OCI-M1 (cell line): ENCODE measurements around the gene SMIM26.
"Not testable (repeated sequence)": the region's sequence is repeated elsewhere in the genome, so short reads cannot be mapped to it uniquely, and the experiment has no call there.

Source experiments
- DNase-seq: peaks from one replicate; lab custom pipeline; 2025; lab: John Stamatoyannopoulos, UW

The SMIM26 gene

DNA sequence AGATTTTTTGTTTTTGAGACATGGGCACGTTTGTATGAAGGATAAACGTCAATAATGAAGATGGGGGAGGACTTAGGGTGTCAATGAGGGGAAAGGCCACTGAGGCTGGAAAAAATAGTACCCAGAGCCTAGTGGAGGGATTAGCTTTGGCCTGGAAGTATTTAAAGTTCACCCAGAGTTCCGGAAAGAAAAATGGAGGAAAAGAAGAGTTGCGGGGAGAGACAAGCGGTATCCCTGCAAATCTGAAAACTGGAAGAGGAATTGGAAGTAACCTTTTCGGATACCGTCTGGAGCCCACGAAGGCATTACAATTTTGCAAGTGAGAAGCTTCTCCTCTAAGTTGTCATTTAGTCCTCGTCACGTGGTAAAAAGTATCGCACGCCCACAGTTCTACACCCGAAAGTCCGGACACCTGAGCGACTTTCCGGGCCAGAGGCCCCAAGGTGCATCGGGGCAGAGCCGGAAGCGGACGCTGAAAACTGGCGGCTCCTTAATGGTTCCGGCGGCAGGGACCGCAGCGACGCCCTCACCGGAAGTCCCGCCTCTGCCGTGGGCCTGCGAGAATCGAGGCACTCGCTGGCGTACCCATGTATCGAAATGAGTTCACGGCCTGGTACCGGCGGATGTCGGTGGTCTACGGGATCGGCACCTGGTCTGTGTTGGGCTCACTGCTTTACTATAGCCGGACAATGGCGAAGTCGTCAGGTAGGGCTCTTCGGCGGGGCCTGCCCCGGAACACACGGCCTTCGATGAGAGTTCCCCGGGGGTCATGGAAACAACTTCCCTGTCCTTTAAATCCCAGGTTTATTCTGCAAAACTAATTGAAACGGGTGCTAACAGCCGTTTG is at the start of gene SMIM26:
TSS of gene SMIM26 (plus strand) at position 541 of the 847 bp plus-strand sequence. CDS start at position 588, 47 bp downstream.
- peak; percentile 96 for DNase-seq

DNA sequence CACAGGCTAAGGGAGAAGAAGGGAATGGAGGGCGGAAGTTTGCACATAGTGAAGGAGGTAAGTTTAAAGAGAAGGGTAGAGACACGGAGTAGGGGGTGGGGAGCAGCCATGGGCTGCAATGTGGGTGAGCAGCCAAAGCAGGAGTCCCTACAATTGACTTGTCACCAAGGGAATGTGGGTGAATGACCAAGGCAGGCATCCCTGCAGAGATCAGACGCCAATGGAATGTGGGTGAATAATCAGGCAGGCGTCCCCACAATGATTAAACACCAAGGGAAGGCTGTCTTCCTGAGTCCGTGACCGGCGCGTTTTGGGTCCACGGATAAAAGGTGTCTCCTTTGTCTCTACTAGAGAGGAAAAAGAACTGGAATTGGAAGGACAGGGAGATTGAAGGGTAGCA is 45.2 kb upstream of the SMIM26 start:
- not testable (repeated sequence) for DNase-seq

DNA sequence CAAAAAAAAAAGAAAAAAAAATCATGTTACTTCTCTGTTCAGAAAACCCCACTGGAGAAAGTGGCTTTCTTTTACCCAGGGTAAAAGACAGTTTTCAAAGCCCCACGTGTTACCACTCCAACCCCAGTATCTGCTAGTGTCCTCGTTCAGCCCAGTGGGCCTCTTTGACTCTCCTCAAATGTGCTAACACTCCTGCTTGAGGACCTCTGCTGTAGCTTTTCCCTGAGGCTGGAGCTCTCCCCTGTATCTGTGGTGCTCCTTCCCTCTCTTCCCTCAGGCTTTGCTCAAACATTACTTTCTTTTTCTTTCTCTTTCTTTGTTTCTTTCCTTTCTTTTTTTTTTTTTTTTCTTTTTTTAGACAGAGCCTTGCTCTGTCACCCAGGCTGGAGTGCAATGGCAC is 44.2 kb upstream of the SMIM26 start:
- DNase-seq: no peak

GRCh38 chr20:18524646-18525045 is 42.6 kb upstream of the SMIM26 start:
- DNase-seq: no peak

GRCh38 chr20:18526761-18527160 is 40.5 kb upstream of the SMIM26 start:
- DNase-seq: not testable (repeated sequence)

GRCh38 chr20:18527339-18527738 is 39.9 kb upstream of the SMIM26 start:
- no peak for DNase-seq

DNA sequence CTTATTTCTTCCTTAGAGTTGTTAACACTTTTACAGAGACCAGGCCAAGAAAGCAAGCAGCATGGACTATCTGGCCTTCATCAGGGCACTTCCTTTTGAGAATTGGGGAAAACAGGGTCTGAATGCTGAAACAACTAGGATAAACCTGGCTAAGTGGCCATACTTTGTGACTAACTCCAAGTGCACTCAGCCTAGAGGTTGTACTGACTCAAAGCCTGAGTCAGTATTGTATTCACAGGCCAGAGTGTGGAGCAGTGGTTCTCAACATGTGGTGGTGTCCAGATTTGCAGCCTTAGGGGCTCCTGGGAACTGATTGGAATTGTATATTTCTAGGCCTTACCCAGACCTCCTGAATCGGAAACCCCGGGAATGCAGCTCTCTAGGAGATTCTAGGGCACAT is 39.4 kb upstream of the SMIM26 start:
- DNase-seq: no peak

DNA sequence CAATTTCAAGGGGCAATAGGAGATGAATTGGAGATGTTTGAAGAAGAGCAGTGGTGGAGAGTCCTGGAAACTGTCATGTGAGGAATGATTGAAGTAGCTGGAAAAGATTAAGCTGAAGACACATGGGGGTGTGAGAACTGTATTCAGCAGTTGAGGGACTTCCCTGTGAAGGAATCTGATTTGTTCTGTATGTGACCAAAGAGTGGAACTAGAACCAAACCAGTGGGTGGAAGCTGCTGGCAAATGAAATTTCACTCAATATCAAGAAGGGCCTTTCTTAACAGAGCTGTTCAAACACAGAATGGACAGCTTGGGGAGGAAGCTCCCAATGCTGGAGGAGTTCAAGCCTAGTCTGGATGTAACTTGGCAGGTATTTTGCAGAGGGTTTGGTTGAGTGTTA is 38.2 kb upstream of the SMIM26 start:
- DNase-seq: no peak

DNA sequence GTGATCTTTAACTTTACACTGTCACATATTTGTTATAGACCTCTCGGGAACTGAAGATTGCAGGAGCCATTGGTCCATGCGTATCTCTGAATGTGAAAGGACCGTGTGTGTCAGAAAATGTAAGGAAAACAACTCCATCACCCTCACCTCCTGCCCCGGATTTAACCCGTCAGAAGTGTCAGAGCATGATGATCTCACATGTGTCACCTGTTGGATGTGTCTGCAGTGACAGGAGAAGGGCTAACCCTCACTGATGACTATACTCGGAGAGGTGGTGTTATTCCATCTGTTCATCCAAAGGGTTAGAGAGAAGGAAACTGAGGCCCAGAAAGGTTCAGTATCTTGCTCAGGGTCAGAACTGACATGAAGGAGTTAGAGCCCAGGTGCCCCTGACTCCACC is 34.6 kb upstream of the SMIM26 start:
- no peak for DNase-seq

- DNase-seq: no peak
These were observed 33.7 kb upstream of the SMIM26 start for GRCh38 chr20:18533491-18533890.

DNA sequence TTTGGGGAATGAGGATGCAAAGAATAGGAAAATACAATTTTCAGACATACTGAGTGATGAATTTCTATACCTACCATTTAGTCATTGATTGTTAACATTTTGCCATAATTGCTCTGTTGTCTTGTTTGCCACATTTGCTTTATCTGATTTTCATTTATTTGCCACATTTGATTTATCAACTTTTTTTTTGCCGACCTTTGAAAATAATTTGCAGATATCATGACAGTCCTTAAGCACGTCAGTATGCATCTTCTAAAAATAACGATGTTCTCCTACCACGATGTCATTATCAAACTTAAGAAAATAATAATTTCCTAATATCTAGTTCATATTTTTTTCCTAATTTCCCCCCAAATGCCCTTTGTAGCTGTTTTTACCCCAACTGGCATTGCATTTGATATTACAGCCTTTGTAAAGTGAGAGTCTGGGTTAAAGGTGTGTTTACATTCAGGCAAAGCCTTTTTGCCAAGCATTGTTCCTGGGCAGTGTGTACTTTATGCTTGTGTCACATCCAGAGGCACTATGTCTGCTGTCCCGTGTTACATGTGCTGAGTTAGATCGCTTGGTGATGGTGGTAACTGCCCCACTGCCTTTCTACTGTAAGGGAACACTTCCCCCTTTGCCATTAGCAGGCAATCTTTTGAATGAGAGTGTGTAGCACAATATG is 33.1 kb upstream of the SMIM26 start:
- DNase-seq: no peak

DNA sequence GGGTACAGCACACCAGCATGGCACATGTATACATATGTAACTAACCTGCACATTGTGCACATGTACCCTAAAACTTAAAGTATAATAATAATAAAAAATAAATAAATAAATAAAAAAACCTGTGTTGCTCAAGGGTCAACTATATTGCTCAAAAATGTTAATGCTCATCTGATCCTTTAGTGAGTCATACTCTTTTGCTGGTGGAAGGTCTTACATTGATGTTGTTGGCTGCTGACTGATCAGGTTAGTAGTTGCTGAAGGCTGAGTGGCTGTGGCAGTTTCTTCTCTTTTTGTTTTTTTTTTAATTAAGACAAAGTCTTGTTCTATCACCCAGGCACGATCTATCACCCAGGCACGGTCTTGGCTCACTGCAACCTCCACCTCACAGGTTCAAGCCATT is 29.6 kb upstream of the SMIM26 start:
- DNase-seq: no peak

DNA sequence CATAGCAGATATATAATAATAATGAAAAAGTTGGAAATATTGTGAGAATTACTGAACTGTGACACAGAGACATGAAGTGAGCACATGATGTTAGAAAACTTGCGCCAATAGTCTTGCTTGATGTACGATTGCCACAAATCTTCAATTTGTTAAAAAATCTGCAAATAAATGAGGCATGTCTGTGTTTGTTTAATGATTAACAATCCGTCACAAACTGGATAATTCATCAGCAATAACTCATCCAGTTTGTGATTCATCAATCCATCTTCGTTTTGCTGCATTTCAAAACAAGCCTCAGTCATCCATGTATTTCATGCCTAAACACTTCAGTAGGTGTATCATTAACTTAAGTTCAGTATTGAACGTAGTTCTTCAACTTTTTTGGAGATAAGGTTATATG is 25.5 kb upstream of the SMIM26 start:
- DNase-seq: no peak

DNA sequence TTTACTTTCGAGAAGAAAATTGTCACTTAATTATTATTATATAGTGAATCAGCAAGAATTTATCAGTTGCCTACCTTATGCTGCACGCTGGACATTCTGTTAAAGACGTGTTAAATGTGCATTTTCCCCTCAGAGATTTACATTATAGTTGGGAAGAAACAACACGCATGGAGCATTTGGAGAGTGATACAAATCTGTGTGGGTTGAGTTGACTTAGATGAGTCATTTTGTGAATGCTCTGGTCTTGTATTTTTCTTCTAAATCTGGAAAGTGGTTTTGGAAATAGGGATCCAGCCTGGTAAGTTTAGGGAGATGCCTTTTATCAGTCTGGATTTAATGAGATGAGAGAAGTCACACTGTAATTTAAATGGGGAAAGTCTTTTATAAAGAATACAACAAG is 24.0 kb upstream of the SMIM26 start:
- DNase-seq: no peak

DNA sequence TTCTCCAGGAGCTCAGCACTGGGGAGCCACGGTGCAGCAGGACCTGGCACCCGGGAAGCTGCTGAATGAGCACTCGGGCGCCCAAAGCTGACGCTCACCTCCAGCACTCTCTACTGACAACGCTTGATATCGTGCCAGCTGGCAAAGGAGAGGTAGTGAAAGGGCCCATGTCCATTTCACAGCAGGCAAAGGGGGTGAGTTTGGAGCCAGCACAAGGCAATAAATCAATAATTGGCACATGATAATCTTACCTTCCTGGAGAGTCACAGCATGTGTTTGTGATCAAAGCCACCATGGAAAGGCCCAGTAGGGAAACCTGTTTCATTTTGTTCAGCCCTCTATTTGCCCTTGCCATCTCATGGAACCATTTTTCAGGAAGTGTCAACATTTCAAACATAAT is 23.3 kb upstream of the SMIM26 start:
- DNase-seq: no peak

- no peak for DNase-seq
These were observed 21.7 kb upstream of the SMIM26 start for GRCh38 chr20:18545566-18545965.

GRCh38 chr20:18548465-18548864 is 18.8 kb upstream of the SMIM26 start:
- no peak for DNase-seq

- DNase-seq: no peak
These were observed 13.5 kb upstream of the SMIM26 start for GRCh38 chr20:18553746-18554145.

DNA sequence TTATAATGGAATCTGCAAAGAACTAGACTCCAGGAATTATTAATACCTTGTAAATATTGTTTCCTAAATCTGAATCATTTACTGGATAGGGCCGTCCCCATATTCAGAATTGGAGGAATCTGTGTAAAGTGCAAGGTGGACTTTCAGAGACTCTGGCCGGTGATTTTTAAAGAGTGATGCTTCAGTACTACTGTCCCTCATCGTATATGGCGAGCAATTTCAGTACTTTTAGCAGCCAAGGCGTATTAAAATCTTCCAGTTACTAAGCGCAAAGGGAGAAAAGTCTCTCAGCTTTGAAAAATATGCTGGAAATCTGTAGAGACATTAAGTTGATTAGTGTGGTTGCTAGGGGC is 483 bp downstream of the SMIM26 start:
- no peak for DNase-seq

DNA sequence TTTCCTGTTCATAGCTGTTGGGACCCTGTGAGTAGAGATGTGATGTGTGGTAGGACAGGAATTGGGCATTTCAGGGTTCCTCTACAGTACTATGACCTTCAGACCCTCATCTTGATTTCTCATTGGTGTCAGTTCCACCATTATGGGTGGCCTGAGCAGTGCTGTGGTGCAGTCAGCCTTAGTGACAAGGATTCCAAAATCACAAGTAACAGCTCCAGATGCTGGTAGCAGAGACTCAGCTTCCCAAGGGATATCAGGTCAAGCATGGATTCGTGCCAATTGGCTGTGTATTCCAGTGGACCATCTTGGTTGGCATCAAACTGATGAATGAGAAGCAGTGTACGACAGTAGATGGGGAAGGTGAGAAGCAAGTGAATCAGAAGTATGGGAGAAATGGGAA is 3.8 kb downstream of the SMIM26 start:
- no peak for DNase-seq

GRCh38 chr20:18571578-18571977 is 4.3 kb downstream of the SMIM26 start:
- no peak for DNase-seq

GRCh38 chr20:18577942-18578341 is 10.7 kb downstream of the SMIM26 start:
- no peak for DNase-seq

DNA sequence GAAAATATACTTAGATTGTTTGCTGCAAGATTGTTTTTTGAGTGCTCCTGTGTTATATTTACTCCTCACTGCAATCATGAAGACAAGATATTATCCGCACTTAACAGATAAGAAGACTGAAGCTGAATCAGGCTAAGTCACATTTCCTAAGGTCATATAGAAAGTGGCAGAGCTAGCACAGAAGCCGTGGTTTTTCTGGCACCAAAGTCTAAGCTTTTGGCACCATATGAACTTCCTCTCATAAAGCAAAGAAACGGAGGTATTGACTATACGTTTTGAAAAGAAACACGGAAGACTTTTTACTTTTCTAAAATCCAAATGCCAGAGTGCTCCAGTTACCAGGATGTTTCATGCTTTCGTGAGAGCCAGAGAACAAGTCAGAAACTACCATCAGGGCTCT is 11.3 kb downstream of the SMIM26 start:
- DNase-seq: peak; percentile 31

- no peak for DNase-seq
These were observed 12.8 kb downstream of the SMIM26 start for GRCh38 chr20:18580012-18580411.
